ENCODE results near the gene FAM174C.

The FAM174C gene

GRCh38 chr19:1259876-1260748 lies 15.2 kb upstream of the FAM174C start (continued):
- TF ChIP-seq MYNN (tag by site-specific recombination; IDR thresholded peaks at IDR 0.05; ENCODE audit: borderline replicate concordance) (no peak), ZSCAN23 (tag by site-specific recombination; IDR thresholded peaks at IDR 0.05) (no peak), ZNF530 (tag by site-specific recombination; IDR thresholded peaks at IDR 0.05; ENCODE audit: low read depth) (no peak), ZBTB49 (tag by site-specific recombination; IDR thresholded peaks at IDR 0.05; ENCODE audit: low read depth) (no peak), ZNF10 (tag by site-specific recombination; IDR thresholded peaks at IDR 0.05) (no peak; the same call in 1 of the 2 replicates), ZNF114 (tag by site-specific recombination; IDR thresholded peaks at IDR 0.05) (no peak), ZNF596 (tag by site-specific recombination; IDR thresholded peaks at IDR 0.05) (no peak), TCF7L2 (IDR thresholded peaks at IDR 0.05; ENCODE audit: borderline replicate concordance, low read depth, low read length) (no peak), SP3 (tag by site-specific recombination; IDR thresholded peaks at IDR 0.05) (no peak), ZNF664 (tag by site-specific recombination; IDR thresholded peaks at IDR 0.05) (no peak), ZNF146 (tag by site-specific recombination; IDR thresholded peaks at IDR 0.05) (peak; percentile 70; the same call in 1 of the 2 replicates), IKZF3 (tag by site-specific recombination; IDR thresholded peaks at IDR 0.05) (no peak), ZNF747 (tag by site-specific recombination; IDR thresholded peaks at IDR 0.05) (no peak), ZBTB10 (tag by site-specific recombination; IDR thresholded peaks at IDR 0.05) (peak; percentile 93), ZNF169 (tag by site-specific recombination; IDR thresholded peaks at IDR 0.05) (no peak), ZNF341 (tag by site-specific recombination; IDR thresholded peaks at IDR 0.05; ENCODE audit: low read depth) (no peak), ZNF426 (tag by site-specific recombination; IDR thresholded peaks at IDR 0.05) (no peak), ZNF350 (tag by site-specific recombination; IDR thresholded peaks at IDR 0.05) (no peak), ZNF138 (tag by site-specific recombination; IDR thresholded peaks at IDR 0.05; ENCODE audit: borderline replicate concordance) (no peak), TSHZ1 (tag by site-specific recombination; IDR thresholded peaks at IDR 0.05; ENCODE audit: borderline replicate concordance) (no peak), SP7 (tag by site-specific recombination; IDR thresholded peaks at IDR 0.05) (no peak), ZBTB20 (tag by site-specific recombination; IDR thresholded peaks at IDR 0.05) (no peak), ZNF398 (tag by site-specific recombination; IDR thresholded peaks at IDR 0.05) (no peak), SCRT1 (tag by site-specific recombination; IDR thresholded peaks at IDR 0.05; ENCODE audit: borderline replicate concordance) (no peak), ZNF202 (tag by site-specific recombination; IDR thresholded peaks at IDR 0.05; ENCODE audit: borderline replicate concordance) (no peak), HOXD13 (CRISPR knock-in tag; IDR thresholded peaks at IDR 0.05; ENCODE audit: borderline replicate concordance) (no peak), ZNF548 (tag by site-specific recombination; IDR thresholded peaks at IDR 0.05) (no peak), BCL11B (tag by site-specific recombination; IDR thresholded peaks at IDR 0.05; ENCODE audit: low read depth) (peak; percentile 88), ZNF777 (tag by site-specific recombination; IDR thresholded peaks at IDR 0.05; ENCODE audit: borderline replicate concordance) (no peak)
